ENCODE data around the gene PAOX.
A peak's percentile ranks its signal among the peaks of the same experiment; 100 is the strongest.

Gene PAOX

GRCh38 chr10:133388236-133388972, 9.3 kb downstream of the PAOX start (continued):
- no peak for TF ChIP-seq ZNF677 (tag by site-specific recombination; IDR thresholded peaks at IDR 0.05)
- peak; percentile 88 for TF ChIP-seq ZNF76 (tag by site-specific recombination; IDR thresholded peaks at IDR 0.05; ENCODE audit: borderline replicate concordance, low read depth)
- no peak for TF ChIP-seq ZNF513 (tag by site-specific recombination; IDR thresholded peaks at IDR 0.05)
- TF ChIP-seq ZSCAN4 (tag by site-specific recombination; IDR thresholded peaks at IDR 0.05): no peak
- no peak for TF ChIP-seq ZBTB20 (tag by site-specific recombination; IDR thresholded peaks at IDR 0.05)
- no peak for TF ChIP-seq ZNF404 (tag by site-specific recombination; IDR thresholded peaks at IDR 0.05)
- no peak for TF ChIP-seq SCRT2 (tag by site-specific recombination; IDR thresholded peaks at IDR 0.05)
- TF ChIP-seq ZSCAN30 (tag by site-specific recombination; IDR thresholded peaks at IDR 0.05): no peak
- no peak for TF ChIP-seq OVOL3 (tag by site-specific recombination; IDR thresholded peaks at IDR 0.05)
- peak; percentile 57 for TF ChIP-seq KLF8 (tag by site-specific recombination; IDR thresholded peaks at IDR 0.05)
- TF ChIP-seq SP2 (tag by site-specific recombination; IDR thresholded peaks at IDR 0.05): peak; percentile 44
- TF ChIP-seq ZSCAN5A (tag by site-specific recombination; IDR thresholded peaks at IDR 0.05): no peak
- no peak for TF ChIP-seq ZNF529 (tag by site-specific recombination; IDR thresholded peaks at IDR 0.05; ENCODE audit: insufficient replicate concordance)
- no peak for TF ChIP-seq ZNF2 (tag by site-specific recombination; IDR thresholded peaks at IDR 0.05)
- TF ChIP-seq RBAK (tag by site-specific recombination; IDR thresholded peaks at IDR 0.05): no peak
- peak; percentile 52; the same call in 1 of the 2 replicates for TF ChIP-seq ZBTB17 (tag by site-specific recombination; IDR thresholded peaks at IDR 0.05)
- peak; percentile 40; the same call in 1 of the 2 replicates for TF ChIP-seq ZNF692 (tag by site-specific recombination; IDR thresholded peaks at IDR 0.05)
- TF ChIP-seq ZNF560 (tag by site-specific recombination; IDR thresholded peaks at IDR 0.05; ENCODE audit: borderline replicate concordance): no peak
- TF ChIP-seq ZNF121 (tag by site-specific recombination; IDR thresholded peaks at IDR 0.05): no peak
- TF ChIP-seq ZNF670 (tag by site-specific recombination; IDR thresholded peaks at IDR 0.05; ENCODE audit: low read depth): no peak
- TF ChIP-seq ZNF19 (tag by site-specific recombination; IDR thresholded peaks at IDR 0.05; ENCODE audit: low read depth): no peak
- no peak for TF ChIP-seq ZNF10 (tag by site-specific recombination; IDR thresholded peaks at IDR 0.05)
- TF ChIP-seq REST (tag by site-specific recombination; IDR thresholded peaks at IDR 0.05): no peak
- no peak for TF ChIP-seq ZFHX2 (tag by site-specific recombination; conservative IDR thresholded peaks at IDR 0.05)
- TF ChIP-seq ZNF133 (tag by site-specific recombination; IDR thresholded peaks at IDR 0.05): no peak
- TF ChIP-seq ZNF585B (tag by site-specific recombination; IDR thresholded peaks at IDR 0.05): no peak
- no peak for TF ChIP-seq ZNF37A (tag by site-specific recombination; IDR thresholded peaks at IDR 0.05)
- TF ChIP-seq PRDM4 (tag by site-specific recombination; IDR thresholded peaks at IDR 0.05): no peak
- TF ChIP-seq ZNF274 (IDR thresholded peaks at IDR 0.05; ENCODE audit: low read length): no peak
- TF ChIP-seq ZNF274 (tag by site-specific recombination; IDR thresholded peaks at IDR 0.05; ENCODE audit: borderline replicate concordance): no peak

Measured in HEK293 (cell line).